Esophagus squamous epithelium (tissue), 4 donors: Measurements from ENCODE around the gene SH3RF2.
"Not testable (repeated sequence)": the region's sequence is repeated elsewhere in the genome, so short reads cannot be mapped to it uniquely, and the experiment has no call there.

Experiments used
- POLR2A ChIP-seq, 4 donors: fragments of 450-650 bp; IDR thresholded peaks; one replicate each; pipeline ENCODE4 v1.6.1; 2017; ENCODE audit warnings: antibody characterized with exemption in 4 of 4, mild to moderate bottlenecking in 4 of 4, moderate library complexity in 3 of 4
- TF ChIP-seq, protein P1 (sequence below), 6 experiments: fragments of 450-650 bp in 4 of 6; fragments of 200-600 bp in 2 of 6; sonication (generic) in 2 of 6; IDR thresholded peaks; one replicate each; pipeline ENCODE4 v1.5.1; 2016 to 2019; ENCODE audit warnings: antibody characterized with exemption in 6 of 6, mild to moderate bottlenecking in 4 of 6, moderate library complexity in 4 of 6

DNA sequence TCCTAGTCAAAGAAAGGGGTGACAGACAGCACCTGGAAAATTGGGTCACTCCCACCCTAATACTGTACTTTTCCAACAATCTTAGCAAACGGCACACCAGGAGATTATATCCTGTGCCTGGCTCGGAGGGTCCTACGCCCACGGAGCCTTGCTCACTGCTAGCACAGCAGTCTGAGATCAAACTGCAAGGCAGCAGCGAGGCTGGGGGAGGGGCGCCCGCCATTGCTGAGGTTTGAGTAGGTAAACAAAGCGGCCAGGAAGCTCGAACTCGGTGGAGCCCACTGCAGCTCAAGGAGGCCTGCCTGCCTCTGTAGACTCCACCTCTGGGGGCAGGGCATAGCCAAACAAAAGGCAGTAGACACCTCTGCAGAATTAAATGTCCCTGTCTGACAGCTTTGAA lies 45.0 kb upstream of the SH3RF2 start:
- TF ChIP-seq, protein P1, sequence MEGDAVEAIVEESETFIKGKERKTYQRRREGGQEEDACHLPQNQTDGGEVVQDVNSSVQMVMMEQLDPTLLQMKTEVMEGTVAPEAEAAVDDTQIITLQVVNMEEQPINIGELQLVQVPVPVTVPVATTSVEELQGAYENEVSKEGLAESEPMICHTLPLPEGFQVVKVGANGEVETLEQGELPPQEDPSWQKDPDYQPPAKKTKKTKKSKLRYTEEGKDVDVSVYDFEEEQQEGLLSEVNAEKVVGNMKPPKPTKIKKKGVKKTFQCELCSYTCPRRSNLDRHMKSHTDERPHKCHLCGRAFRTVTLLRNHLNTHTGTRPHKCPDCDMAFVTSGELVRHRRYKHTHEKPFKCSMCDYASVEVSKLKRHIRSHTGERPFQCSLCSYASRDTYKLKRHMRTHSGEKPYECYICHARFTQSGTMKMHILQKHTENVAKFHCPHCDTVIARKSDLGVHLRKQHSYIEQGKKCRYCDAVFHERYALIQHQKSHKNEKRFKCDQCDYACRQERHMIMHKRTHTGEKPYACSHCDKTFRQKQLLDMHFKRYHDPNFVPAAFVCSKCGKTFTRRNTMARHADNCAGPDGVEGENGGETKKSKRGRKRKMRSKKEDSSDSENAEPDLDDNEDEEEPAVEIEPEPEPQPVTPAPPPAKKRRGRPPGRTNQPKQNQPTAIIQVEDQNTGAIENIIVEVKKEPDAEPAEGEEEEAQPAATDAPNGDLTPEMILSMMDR (IDR thresholded peaks at IDR 0.05) = not testable (repeated sequence)
- TF ChIP-seq POLR2A (IDR thresholded peaks at IDR 0.05) = not testable (repeated sequence)
